ENCODE results near the gene SEH1L.

- no peak for TF ChIP-seq CTCF (conservative IDR thresholded peaks at IDR 0.05 in 1 of 2, IDR thresholded peaks at IDR 0.05 in 1 of 2; ENCODE audit: extremely low read depth in 1 of 2, insufficient read depth in 1 of 2, low read depth in 1 of 2, low read length in 2 of 2)
- TF ChIP-seq EZH2 (IDR thresholded peaks at IDR 0.05; ENCODE audit: borderline replicate concordance, low read length), result no peak
These were observed 49.0 kb downstream of the SEH1L start for GRCh38 chr18:12996661-12997292.

All from mammary epithelial cell (primary cell).